GM11168 (cell line): ENCODE data around the gene ATG5.

Source experiments
- in situ Hi-C: fragments of 300-500 bp; cut with MboI; formaldehyde crosslinking; loops from one replicate; pipeline ENCODE4 v1.12.0; 2022; ENCODE audit warnings: low sequenced_read_pairs; ENCODE audit not compliant: unreplicated experiment

ATG5 gene

DNA sequence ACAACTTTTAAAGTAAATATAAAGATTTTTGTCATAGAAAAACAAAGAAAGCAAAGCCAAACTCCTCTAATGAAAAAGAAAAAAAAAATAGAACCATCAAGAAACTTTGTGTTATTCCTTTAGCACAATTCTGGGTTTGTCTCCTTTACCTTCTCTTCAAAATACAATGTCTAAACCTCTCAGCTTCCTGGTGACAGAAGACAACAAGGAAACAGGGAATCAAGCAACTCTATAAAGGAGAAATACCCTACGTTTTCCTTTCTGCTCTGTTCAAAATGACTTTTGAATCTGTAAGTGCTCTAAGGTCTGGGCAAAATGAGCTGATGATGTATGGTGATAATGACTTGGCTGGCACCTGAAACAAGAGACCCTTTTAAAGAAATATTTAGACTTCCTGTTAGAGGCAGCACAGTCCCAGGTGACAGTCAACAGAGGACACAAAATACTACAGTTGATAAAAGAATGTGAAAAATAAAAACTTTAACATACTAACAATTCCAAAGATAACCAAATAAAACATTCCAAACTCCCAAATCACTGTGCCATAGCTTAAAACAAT is 138.1 kb downstream of the ATG5 start:
- in situ Hi-C loops, result loop anchor here (10.0 kb wide), 1 partner anchor 73 kb away; no protein-coding TSS in a partner anchor

DNA sequence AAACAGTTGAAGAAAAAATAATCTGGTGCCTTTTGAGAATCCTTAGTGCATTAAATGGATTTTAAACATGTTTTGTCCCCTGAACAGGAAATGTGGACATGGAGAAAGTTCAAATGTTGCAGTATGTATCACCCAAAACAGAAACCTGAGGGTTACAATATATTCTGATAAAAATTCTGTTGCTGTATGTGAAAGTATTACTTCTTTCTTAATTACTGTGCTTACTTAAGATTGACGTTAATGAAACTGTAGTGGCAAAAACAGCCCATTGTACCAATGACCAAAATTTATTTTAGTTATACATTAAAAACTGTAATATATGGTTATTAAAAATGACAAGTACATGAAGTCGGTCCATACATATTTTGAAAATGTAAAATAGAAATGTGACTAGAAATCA is 138.8 kb downstream of the ATG5 start:
- in situ Hi-C loops, result loop anchor here (10.0 kb wide), 1 partner anchor 72 kb away; no protein-coding TSS in a partner anchor

DNA sequence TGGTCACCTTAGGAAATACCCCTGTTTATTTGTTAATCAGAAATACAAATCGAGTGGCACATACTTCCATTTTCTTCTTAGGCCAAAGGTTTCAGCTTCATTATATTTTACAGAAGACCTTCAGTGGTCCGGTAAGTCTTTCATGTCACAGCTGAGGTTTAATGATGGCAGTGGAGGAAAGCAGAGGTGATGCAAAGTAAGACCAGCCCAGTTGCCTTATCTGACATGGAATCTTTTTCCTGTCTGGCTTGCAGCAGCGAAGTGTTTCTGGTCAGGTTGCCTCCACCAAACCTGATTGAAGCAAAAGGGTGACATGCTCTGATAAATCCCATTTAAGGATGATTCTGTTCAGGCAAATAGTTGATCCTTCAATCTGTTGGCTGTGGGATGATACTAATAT is 139.4 kb downstream of the ATG5 start:
- in situ Hi-C loops, result loop anchor here (10.0 kb wide), 1 partner anchor 71 kb away; no protein-coding TSS in a partner anchor

DNA sequence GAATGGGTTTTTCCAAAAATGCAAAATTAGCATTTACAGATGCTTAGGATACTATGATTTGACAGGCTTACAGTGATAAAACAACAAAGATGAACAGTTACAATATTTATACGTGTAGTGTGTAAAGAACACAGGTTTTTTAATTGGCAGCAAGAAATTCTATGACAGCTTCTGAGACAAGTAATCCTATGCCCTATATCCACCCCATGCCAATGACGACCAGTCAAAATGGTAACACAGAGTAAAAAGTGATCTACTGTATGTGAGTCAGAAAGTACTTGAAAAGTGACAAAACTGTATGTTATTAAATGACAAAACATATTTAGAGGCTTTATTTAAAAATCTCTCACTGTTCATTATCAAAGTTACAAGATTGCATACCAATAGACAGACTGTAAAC is 139.9 kb downstream of the ATG5 start:
- in situ Hi-C loops, result loop anchor here (10.0 kb wide), 1 partner anchor 71 kb away; no protein-coding TSS in a partner anchor

DNA sequence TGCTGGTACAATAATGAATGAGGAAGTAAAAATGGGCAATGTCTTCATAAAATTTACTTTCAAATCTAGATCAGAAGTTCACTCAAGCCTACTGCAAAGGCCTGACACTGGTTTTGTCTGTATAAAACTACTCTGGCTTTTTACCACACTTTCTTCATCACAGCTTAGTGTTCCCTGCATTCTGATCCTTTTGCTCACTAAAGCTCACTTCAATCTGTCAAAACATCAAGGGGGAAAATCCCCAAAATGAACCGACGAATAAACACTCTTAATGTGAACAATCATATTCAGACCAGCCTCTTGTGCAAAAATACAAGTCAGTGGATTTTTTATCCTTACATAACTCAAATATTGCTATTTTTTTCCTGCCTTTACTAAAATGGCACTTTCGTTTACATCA is 140.9 kb downstream of the ATG5 start:
- in situ Hi-C loops, result loop anchor here (10.0 kb wide), 1 partner anchor 70 kb away; no protein-coding TSS in a partner anchor

DNA sequence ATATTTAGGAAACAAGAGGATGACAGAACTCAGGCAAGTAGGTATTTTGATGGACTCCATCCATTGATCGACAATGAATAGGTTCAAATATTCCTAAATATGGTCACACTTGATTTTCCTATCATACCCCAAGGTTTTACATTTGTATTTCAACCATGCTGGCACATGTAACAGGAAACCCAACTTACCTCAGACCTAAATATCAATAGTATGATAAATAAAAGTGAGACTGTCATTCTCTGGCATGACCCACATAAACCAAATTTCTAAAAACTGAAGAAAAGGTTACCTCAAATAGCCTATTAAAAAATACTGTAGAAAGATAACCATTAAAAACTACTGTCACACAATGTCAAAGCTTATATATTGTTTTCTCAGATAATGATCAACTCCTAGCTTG is 142.1 kb downstream of the ATG5 start:
- in situ Hi-C loops, result loop anchor here (10.0 kb wide), 1 partner anchor 69 kb away; no protein-coding TSS in a partner anchor

DNA sequence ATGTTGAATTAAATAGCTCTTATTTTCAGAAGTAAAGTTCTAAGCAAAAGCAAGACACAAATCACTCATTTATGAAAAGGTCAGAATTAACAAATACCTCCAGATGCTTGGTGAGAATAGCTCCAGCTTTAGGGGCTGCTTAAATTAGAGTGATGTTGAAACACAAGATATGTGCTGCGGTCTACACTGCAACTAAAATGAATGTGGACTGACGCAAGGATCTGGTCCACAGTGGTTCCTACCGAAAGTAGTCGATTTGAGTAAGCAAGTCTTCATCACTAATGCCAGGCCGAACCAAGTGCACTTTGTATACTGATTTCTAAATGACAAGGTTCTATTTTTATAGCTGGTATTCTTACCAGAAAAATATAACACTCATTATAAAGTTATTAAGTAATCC is 143.1 kb downstream of the ATG5 start:
- in situ Hi-C loops, result loop anchor here (10.0 kb wide), 1 partner anchor 68 kb away; no protein-coding TSS in a partner anchor

DNA sequence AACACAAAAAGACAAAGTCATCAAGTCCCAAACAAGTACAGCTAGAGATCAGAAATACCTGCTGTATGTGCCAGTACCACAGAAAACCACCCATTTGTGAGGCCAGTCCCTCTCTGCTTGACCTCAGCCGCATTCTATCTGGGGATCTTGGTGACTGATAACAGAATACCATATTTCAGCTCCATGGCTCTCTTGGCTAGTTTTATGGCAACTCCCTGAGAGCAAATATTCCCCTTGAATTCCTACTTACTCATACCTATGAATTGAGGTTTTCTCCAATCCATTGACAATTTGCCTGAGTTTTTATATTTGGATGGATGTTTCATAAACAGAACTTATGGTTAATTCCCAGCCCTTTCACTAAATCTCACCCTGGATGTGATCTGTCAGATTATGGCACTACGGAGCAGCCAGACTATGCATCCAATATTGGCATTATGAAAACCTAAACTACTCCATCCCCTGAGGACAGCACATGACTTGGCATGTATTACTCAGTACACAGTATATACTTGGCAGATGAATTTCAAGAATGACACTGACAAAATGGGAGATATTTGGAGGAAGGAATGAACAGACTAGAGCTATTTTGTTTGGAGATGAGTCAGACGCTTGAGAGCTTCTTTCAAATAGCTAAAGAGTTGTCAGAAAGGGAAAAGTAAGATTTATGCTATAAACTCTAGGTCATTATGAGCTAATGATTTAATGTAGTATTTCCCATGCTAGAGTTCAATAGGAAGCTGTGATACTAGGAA is 143.7 kb downstream of the ATG5 start:
- in situ Hi-C loops, result loop anchor here (10.0 kb wide), 1 partner anchor 67 kb away; no protein-coding TSS in a partner anchor

DNA sequence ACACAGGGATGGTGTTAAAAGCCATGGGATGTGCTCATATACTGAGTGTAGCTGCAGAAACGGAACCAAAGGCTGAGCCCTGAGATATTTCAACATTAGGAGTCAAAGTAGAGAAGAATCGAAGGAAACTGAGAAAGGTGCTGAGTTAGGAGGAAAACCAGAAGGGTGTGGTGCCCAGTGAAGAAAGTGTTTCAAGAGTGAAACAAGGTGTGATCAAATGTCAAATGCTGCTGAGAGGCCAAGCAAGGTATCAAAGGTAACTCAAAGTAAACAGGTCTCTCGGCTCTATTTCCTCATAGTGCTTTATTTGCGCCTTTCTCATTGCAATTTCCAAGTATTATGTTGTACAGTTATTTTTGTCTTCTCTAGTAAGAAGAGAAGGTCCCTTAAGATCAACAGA is 145.4 kb downstream of the ATG5 start:
- in situ Hi-C loops, result loop anchor here (10.0 kb wide), 1 partner anchor 65 kb away; no protein-coding TSS in a partner anchor

DNA sequence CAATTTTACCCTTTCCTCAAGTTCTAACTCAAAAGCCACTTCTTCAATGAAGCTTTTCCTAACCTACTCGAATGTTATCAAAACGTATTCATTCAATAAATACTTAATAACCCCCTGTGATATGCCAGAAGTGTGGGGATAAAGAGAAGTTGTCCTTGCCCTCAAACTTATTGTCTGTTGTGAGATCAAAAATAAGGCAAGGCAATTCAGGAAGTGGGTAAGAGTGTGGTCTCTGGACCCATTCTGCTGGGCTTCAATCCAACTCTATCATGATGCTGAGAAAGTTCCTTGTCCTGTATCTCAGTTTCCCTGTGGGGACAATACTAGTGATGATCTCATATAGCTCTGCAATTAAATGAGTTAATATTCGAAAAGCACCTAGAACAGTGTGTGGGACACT is 146.7 kb downstream of the ATG5 start:
- in situ Hi-C loops, result no loop called here

DNA sequence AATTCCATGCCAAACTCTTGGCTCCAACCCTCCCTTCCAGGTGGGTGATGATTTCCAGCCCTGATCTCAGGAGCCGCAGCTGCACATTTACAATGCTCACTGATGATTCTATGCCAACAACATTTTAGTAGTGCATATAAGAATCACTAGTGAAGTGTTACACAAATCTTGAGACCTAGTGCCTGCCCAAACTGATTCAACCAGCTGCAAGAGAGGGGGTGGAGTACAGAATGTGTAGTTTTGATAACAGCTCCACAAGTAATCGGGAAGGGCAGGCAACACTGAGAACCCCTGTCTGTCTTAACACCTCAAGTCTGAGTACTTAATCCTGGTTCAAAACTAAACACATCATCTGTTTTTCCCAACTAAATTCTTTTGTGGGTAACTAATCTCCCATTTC is 147.8 kb downstream of the ATG5 start:
- in situ Hi-C loops, result no loop called here

DNA sequence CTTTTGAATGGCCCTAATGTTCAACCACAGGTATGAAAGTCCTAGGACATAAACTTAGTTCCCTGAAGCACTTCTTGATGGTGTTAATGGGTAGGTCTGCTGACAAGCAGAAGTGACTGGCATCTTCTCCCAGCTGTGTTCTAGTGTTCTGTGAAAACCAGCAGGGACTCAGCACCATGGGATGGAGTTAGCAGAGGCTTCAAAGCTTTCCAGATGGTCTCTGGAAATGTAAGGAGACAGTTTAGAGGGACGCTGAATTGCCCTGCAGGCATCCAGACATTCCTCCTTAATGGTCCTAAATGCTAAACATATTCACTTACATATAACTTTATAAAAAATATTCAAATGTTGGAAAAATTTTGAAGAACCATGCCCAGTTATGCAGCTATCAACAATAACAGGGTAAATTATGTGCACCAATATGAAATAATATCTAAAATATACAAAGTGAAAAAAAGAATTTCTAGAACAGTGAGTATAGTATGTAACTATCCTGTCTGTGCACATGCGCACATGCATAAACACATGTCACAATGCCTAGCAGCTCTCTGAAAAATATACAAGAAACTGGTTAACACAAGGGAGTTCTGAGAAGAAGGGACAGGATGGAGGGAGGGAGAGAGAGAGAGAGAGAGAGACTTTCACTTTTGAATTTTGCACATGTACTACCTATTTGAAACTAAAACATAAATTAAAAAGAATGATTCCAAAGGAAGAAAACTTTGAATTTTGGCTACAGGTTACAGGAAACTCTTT is 152.3 kb downstream of the ATG5 start:
- in situ Hi-C loops, result no loop called here

DNA sequence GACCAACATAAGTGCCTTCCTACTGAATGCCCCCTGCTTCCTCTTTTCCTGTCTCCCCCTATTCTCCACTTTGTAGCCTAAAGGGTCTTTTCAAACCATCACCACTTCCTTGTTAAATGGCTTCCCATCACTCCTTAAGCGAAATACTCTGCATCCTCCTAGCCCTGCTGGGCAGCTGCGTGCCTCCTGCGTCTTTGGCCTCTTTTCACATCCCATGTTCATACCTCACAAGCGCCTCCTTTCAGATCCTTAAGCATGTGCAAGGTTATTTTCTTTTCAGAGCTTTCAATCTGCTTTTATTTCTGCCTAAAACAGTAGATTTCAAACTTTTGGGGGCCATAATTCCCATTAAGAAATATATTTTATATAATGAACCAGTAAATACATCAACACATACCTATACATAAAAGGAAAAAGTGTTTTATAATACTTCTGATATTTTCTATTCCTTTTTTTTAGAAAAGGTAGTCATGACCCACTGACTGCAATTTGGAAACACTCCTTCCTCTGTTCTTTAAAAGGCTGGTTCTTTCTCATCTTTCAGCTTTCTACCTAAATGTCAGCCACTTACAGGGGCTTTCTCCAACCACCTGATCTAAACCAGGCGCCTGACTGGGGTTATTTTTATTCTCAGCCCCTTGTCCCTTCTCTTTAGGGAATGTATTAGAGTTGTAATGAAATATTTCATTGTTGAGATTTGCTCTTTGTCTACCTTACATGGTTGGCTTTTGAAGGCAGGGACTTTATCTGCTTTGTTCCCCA is 155.3 kb downstream of the ATG5 start:
- in situ Hi-C loops, result no loop called here

DNA sequence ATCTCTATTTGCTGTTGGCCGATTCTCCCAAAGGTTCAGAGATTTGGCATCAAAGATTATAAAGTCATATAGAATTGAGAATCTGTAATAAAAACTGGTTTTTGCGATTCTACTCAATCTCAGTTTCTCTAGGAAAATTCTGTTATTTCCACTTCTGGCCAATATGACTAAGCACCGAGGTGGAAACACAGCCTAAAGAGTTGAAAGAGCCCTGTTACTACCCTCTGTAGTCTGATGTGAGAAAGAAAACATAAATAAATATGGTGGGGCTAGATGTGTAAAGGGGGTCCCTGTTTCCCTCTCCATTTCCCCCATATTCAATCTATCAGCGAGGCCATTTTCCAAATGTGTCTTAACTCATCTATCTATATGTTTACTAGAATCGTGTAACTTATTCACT is 156.0 kb downstream of the ATG5 start:
- in situ Hi-C loops, result no loop called here

DNA sequence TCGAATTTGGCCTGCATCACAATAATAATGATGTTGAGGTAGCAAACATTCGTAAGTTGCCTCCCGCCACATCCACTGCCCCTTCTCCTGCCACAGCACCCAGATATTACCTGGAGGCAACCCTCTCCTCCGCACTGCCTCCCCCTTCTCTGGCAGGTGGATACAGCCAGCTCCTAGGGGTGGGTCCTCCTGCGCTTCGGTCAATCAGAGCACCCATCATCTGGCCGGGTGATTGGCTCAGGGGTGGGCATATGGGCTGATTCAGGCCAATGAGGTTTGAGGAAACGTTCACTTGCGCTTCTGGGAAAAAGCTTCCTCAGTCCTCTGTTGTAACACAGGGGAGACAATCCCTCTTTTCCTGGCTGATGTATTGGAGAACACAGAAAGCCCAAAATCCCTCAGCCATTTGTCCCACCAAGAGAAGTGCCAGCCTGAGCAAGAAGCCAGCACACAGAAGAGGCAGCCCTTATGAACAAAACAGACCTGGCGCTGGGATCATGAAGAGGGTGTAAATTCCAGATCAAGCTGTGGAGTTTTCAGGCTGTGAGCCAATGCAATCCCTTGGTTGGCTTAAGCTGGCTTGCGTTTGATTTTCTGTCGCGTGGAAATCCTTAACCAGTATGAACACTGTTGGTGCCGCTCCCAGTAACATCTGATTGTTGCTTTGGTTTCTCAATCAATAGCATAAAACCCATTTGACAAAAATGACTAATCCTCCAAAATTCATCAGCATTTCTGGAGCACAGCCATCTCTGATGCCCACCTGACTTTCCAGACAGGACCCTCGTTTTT is 157.3 kb downstream of the ATG5 start:
- in situ Hi-C loops, result no loop called here

DNA sequence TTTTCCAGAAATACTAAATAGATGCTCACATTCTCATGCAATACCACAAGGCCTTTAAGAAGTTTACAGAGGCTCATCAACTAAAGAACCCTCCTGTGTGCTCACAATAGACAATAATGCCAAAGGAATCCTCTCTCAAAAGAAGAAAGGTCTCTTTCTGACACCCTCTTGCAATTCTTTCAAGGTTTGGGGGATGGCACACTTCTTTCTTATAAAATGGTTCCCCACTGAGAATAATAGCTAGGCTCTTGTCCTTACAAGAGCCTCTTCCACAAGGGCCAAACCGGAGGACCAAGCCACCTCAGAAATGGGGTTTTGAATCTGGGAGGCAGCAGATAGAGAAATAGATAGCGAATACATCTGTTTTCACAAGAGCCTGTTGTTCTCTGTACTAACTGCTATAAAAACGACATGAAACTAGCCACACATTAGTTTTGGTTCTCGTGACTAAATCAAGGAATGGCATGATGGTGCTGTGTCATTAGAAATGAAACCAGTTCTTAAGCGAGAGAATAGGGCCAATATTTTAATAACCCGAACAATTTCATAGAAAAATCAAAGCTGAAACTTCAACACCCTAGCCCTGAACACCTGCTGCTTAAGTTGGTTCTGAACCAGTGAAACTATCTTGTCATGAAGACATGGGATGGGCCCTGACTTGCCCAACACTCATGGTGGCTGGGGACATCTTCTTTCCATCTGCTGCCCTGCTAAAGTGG is 158.3 kb downstream of the ATG5 start:
- in situ Hi-C loops, result no loop called here

DNA sequence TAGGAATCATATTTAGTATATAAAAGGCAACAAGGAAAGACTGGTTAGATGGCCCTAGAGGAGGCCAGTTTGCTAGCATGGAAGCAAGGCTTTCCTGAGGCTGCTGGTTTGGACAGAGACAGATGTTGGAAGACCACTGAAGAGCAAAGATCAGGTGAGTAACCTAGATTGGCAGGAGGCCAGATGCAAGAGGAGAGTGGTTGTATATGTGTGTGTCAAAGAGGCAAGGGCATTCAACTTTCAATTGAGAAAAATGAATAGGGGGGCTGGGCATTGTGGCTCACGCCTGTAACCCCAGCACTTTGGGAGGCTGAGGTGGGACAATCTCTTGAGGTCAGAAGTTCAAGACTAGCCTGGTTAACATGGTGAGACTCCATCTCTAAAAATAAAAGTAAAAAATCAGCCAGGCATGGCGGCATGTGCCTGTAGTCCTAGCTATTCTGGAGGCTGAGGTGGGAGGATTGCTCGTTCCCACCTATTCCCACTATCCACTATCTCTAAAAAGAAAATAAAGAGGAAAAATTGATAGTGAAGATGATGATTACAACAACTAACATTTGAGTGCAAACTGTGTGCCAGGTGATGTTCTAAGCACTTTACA is 159.6 kb downstream of the ATG5 start:
- in situ Hi-C loops, result no loop called here
